HL-60 (cell line): Measurements from ENCODE around the gene SLC30A3.

ENCODE experiments used
- CTCF ChIP-seq: IDR thresholded peaks from one replicate; pipeline ENCODE4 v1.5.1; 2011; ENCODE audit warnings: low read length, control low read depth, inconsistent platforms; ENCODE audit not compliant: insufficient read depth
- POLR2AphosphoS5 ChIP-seq: IDR thresholded peaks from 2 replicates; pipeline ENCODE4 v1.6.1; 2012; ENCODE audit warnings: low read depth

- TF ChIP-seq CTCF (no peak), POLR2AphosphoS5 (no peak)
Observed at GRCh38 chr2:27270670-27271069, 7.8 kb upstream of the SLC30A3 start.
